Measurements from ENCODE around the gene PFKFB1. TPM values are rescaled to one million over a fixed set of nuclear protein-coding genes. Genes with fewer than 3 reads are reported as not detected.

The PFKFB1 gene
- total RNA-seq, 1 experiment from 2014 or later, result 0.36 TPM

DNA sequence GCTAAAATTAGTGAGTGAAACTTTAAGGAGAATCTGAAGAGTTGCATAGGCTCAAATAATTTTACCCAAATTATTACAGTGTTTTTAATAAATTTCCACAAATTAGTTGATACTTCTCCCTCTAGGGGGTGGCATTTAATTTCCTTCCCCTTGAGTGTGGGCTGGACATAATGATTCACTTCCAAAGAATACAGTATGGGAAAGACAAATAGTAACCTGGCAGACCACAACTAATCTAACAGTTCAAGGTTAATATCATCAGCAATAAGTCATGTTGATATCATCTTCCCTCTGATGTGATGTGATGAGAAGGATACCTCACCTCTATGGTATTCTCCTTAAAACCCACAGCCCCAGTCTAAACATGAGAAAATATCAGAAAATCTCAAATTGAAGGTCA is 15.5 kb downstream of the PFKFB1 start:
- intact Hi-C loops (cut with micrococcal nuclease; ENCODE audit: unreplicated experiment), result no loop called here
- TF ChIP-seq, protein P1, sequence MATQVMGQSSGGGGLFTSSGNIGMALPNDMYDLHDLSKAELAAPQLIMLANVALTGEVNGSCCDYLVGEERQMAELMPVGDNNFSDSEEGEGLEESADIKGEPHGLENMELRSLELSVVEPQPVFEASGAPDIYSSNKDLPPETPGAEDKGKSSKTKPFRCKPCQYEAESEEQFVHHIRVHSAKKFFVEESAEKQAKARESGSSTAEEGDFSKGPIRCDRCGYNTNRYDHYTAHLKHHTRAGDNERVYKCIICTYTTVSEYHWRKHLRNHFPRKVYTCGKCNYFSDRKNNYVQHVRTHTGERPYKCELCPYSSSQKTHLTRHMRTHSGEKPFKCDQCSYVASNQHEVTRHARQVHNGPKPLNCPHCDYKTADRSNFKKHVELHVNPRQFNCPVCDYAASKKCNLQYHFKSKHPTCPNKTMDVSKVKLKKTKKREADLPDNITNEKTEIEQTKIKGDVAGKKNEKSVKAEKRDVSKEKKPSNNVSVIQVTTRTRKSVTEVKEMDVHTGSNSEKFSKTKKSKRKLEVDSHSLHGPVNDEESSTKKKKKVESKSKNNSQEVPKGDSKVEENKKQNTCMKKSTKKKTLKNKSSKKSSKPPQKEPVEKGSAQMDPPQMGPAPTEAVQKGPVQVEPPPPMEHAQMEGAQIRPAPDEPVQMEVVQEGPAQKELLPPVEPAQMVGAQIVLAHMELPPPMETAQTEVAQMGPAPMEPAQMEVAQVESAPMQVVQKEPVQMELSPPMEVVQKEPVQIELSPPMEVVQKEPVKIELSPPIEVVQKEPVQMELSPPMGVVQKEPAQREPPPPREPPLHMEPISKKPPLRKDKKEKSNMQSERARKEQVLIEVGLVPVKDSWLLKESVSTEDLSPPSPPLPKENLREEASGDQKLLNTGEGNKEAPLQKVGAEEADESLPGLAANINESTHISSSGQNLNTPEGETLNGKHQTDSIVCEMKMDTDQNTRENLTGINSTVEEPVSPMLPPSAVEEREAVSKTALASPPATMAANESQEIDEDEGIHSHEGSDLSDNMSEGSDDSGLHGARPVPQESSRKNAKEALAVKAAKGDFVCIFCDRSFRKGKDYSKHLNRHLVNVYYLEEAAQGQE (IDR thresholded peaks at IDR 0.05; ENCODE audit: insufficient read depth in 1 of 2, low read depth in 2 of 2, low read length in 1 of 2), result no peak
- TF ChIP-seq CTCF (IDR thresholded peaks at IDR 0.05), result no peak
- no peak for TF ChIP-seq TCF7L2 (IDR thresholded peaks at IDR 0.05; ENCODE audit: low read depth, low read length)
- TF ChIP-seq POLR2AphosphoS5 (IDR thresholded peaks at IDR 0.05; ENCODE audit: low read depth, low read length), result no peak
- TF ChIP-seq SIN3A (IDR thresholded peaks at IDR 0.05; ENCODE audit: borderline replicate concordance, insufficient read depth, low read depth, low read length), result no peak
- Histone ChIP-seq H3K4me3 (ENCODE audit: low read depth in 2 of 2, low read length in 2 of 2) (no peak overlapping the region), H3K27me3 (ENCODE audit: control insufficient read depth, insufficient read depth, low read length) (no peaks in the 10 kb centered on the region), H3K9me3 (ENCODE audit: control insufficient read depth, insufficient read depth, low read depth, low read length) (no peaks in the 10 kb centered on the region), H3K27ac (ENCODE audit: low read length) (no peak overlapping the region), H3K4me1 (ENCODE audit: control insufficient read depth, insufficient read depth, low read length) (no peaks in the 10 kb centered on the region), H3K36me3 (ENCODE audit: control insufficient read depth, insufficient read depth, low read length) (no peaks in the 10 kb centered on the region)
- in situ Hi-C loops (cut with HindIII; ENCODE audit: low pct_unique_long_range_greater_than_20kb, low sequenced_read_pairs), result no loop called here
- DNase-seq (ENCODE audit: low read depth, low spot score) (no peak), ATAC-seq (no peak)
- CTCF ChIA-PET, result no interaction called here
- POLR2A ChIA-PET, result no interaction called here
- no TSS peak for BruUV-seq (replicated peaks)

DNA sequence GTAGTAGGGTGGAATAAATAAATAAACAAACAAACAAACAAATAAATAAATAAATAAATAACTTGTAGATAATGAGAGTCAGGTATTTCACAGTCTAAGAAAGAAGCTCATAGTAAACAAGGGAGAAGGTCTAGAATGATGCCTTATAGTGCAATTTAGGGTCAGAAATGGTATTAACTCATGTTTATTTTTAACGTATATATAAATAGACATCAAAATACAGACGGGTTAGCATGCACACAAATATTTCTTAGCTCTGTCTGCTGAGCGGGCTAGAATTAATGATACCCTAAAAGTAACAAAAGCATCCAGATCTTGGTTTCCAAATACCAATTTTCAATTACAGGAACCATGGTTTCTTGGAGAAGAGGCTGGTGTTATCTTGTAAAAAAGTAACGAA is 16.6 kb downstream of the PFKFB1 start:
- no peak for ATAC-seq

More for the DNA sequence above, 16.6 kb downstream of the PFKFB1 start:
- H3K4me3 ChIP-seq (ENCODE audit: low read depth in 2 of 2, low read length in 2 of 2), result no peak overlapping the region
- H3K4me1 ChIP-seq (ENCODE audit: control insufficient read depth, insufficient read depth, low read length), result no peaks in the 10 kb centered on the region
- in situ Hi-C loops (cut with HindIII; ENCODE audit: low pct_unique_long_range_greater_than_20kb, low sequenced_read_pairs), result no loop called here
- BruUV-seq (replicated peaks), result no TSS peak
- no peaks in the 10 kb centered on the region for H3K27me3 ChIP-seq (ENCODE audit: control insufficient read depth, insufficient read depth, low read length)
- CTCF ChIA-PET, result no interaction called here
- H3K9me3 ChIP-seq (ENCODE audit: control insufficient read depth, insufficient read depth, low read depth, low read length), result no peaks in the 10 kb centered on the region
- TF ChIP-seq, protein P1 (IDR thresholded peaks at IDR 0.05; ENCODE audit: insufficient read depth in 1 of 2, low read depth in 2 of 2, low read length in 1 of 2), result no peak
- TF ChIP-seq SIN3A (IDR thresholded peaks at IDR 0.05; ENCODE audit: borderline replicate concordance, insufficient read depth, low read depth, low read length) (no peak), CTCF (IDR thresholded peaks at IDR 0.05) (no peak), TCF7L2 (IDR thresholded peaks at IDR 0.05; ENCODE audit: low read depth, low read length) (no peak), POLR2AphosphoS5 (IDR thresholded peaks at IDR 0.05; ENCODE audit: low read depth, low read length) (no peak)
- DNase-seq (ENCODE audit: low read depth, low spot score), result no peak
- intact Hi-C loops (cut with micrococcal nuclease; ENCODE audit: unreplicated experiment), result no loop called here
- no peak overlapping the region for H3K27ac ChIP-seq (ENCODE audit: low read length)
- no peaks in the 10 kb centered on the region for H3K36me3 ChIP-seq (ENCODE audit: control insufficient read depth, insufficient read depth, low read length)
- POLR2A ChIA-PET, result no interaction called here

Measured in Panc1 (cell line).